Endothelial cell of coronary artery (primary cell): ENCODE results near the gene TAS2R20. TPM values are rescaled to one million over a fixed set of nuclear protein-coding genes. Genes with fewer than 3 reads are reported as not detected.

Experiments used
- total RNA-seq: library from RNA; depleted of rRNA; stranded (reverse); fragments of >200 nt; gene quantifications from 2 replicates; pipeline ENCODE4 v1.2.3, GENCODE V29; 2014

The TAS2R20 gene, protein sequence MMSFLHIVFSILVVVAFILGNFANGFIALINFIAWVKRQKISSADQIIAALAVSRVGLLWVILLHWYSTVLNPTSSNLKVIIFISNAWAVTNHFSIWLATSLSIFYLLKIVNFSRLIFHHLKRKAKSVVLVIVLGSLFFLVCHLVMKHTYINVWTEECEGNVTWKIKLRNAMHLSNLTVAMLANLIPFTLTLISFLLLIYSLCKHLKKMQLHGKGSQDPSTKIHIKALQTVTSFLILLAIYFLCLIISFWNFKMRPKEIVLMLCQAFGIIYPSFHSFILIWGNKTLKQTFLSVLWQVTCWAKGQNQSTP
- 1.9 and 4.1 TPM in 2 replicates for total RNA-seq

DNA sequence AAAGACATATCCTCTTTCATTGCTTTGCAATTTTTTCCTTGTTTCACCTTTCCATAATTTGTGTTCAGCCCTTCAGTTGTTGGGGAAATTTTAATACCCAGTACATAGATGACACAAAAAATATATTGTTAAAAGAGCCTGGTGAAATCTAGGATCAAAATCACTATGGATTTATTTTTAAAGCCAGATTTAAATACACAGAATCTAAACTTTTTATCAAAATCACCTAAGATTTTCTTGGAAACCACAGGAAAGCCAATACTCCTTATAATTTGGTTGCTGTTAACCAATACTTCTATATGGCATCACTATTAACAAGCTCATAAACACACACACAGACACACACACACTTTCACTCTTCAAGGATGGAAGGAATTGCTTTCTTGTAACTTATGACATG, at the start of gene TAS2R20:
TAS2R20 (minus strand) TSS at position 101 of the 400 bp plus-strand sequence. CDS start 429 bp downstream, outside the sequence.

DNA sequence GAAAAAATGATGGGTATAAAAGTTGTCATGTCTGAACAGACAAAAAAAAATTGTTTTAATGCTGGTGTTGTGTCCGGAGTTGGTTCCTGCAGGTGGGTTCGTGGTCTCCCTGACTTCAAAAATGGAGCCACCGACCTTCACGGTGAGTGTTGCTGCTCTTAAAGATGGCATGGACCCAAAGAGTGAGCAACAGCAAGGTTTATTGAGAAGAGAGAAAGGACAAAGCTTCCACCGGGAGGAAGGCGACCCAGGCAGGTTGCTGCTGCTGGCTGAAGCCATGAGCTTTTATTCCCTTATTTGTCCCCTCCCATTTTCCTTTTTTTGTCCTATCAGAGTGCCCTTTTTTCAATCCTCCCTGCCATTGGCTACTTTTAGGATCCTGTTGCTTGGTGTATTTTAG, 33.2 kb upstream of the TAS2R20 start, which contains the start of gene TAS2R31:
TAS2R31 (minus strand) TSS at position 101 of the 400 bp plus-strand sequence; CDS start at position 29, 72 bp downstream.

GRCh38 chr12:11022520-11022919, 24.4 kb upstream of the TAS2R20 start, which contains the start of gene TAS2R19:
TSS of gene TAS2R19 (minus strand) at chr12:11022620. CDS start at chr12:11022571, 49 bp downstream.

GRCh38 chr12:10986812-10987211, 11.3 kb downstream of the TAS2R20 start, which contains the start of gene TAS2R50:
TSS of gene TAS2R50 (minus strand) at chr12:10986912. CDS start at chr12:10986860, 52 bp downstream.

Other genes starting within 250 kb of the TAS2R20 start
- 0.09 TPM in 1 of 2 replicates, not detected in the other for gene TAS2R7, start 195.7 kb downstream of the TAS2R20 start, total RNA-seq
- gene TAS2R8, start 191.0 kb downstream of the TAS2R20 start, total RNA-seq = 0.09 TPM in 1 of 2 replicates, not detected in the other
- 0.09 TPM in 1 of 2 replicates, not detected in the other for gene TAS2R9, start 188.1 kb downstream of the TAS2R20 start, total RNA-seq
- 0.66 and 0.72 TPM in 2 replicates for gene TAS2R10, start 171.9 kb downstream of the TAS2R20 start, total RNA-seq
- 0.18 and 0.66 TPM in 2 replicates for gene PRR4, start 148.8 kb downstream of the TAS2R20 start, total RNA-seq
- 13.2 and 26.6 TPM in 2 replicates for gene PRH1, start 114.0 kb downstream of the TAS2R20 start, total RNA-seq
- gene TAS2R13, start 88.7 kb downstream of the TAS2R20 start, total RNA-seq = 0.99 and 1.8 TPM in 2 replicates
- not detected in 2 replicates for gene PRH2, start 69.1 kb downstream of the TAS2R20 start, total RNA-seq
- gene TAS2R14, start 59.0 kb downstream of the TAS2R20 start, total RNA-seq = 1.6 and 2.7 TPM in 2 replicates
- 1.8 and 4.0 TPM in 2 replicates for gene TAS2R50, start 11.4 kb downstream of the TAS2R20 start, total RNA-seq
- gene TAS2R19, start 24.3 kb upstream of the TAS2R20 start, total RNA-seq = 3.4 and 8.8 TPM in 2 replicates
- gene TAS2R31, start 33.1 kb upstream of the TAS2R20 start, total RNA-seq = 2.4 and 5.1 TPM in 2 replicates
- gene TAS2R46, start 64.0 kb upstream of the TAS2R20 start, total RNA-seq = 1.3 and 3.1 TPM in 2 replicates
- 1.5 and 1.8 TPM in 2 replicates for gene TAS2R43, start 94.0 kb upstream of the TAS2R20 start, total RNA-seq
- 3.0 and 7.4 TPM in 2 replicates for gene TAS2R30, start 136.3 kb upstream of the TAS2R20 start, total RNA-seq
- 4.8 and 5.1 TPM in 2 replicates for gene SMIM10L1, start 172.9 kb upstream of the TAS2R20 start, total RNA-seq
- gene TAS2R42, start 188.6 kb upstream of the TAS2R20 start, total RNA-seq = not detected in 2 replicates